ENCODE results near the gene NCK2.

GRCh38 chr2:105934467-105934866 lies 189.8 kb downstream of the NCK2 start:
- TF ChIP-seq CTCF (IDR thresholded peaks at IDR 0.05) (no peak), POLR2A (IDR thresholded peaks at IDR 0.05) (no peak)

Measured in body of pancreas (tissue), 4 donors.